ENCODE measurements around the gene EHD4.

The EHD4 gene

GRCh38 chr15:41930221-41930866 lies 42.0 kb downstream of the EHD4 start:
- peaks cover 16% of the 10 kb centered on the region for H3K4me1 ChIP-seq (ENCODE audit: insufficient read depth, low read length)
- TF ChIP-seq CTCF (IDR thresholded peaks at IDR 0.05; ENCODE audit: borderline replicate concordance, extremely low read depth, low read length, poor library complexity, severe bottlenecking) (no peak), EZH2 (IDR thresholded peaks at IDR 0.05; ENCODE audit: borderline replicate concordance, low read depth, low read length, severe bottlenecking) (no peak)
- no peaks in the 10 kb centered on the region for H3K79me2 ChIP-seq (ENCODE audit: insufficient read depth, low read length)
- no peaks in the 10 kb centered on the region for H4K20me1 ChIP-seq (ENCODE audit: insufficient read depth, low read length)
- H3K9me3 ChIP-seq (ENCODE audit: insufficient read depth, low read length, severe bottlenecking), result no peaks in the 10 kb centered on the region
- H3K9ac ChIP-seq (ENCODE audit: low read depth, low read length), result no peak overlapping the region
- no peak overlapping the region for H3K27ac ChIP-seq (ENCODE audit: low read length)
- H3K4me3 ChIP-seq (ENCODE audit: low read depth in 1 of 2, low read length in 2 of 2), result no peak overlapping the region
- ATAC-seq (ENCODE audit: insufficient read depth, low read depth) (no peak), DNase-seq (no peak)
- H3K4me2 ChIP-seq (ENCODE audit: insufficient read depth, low read length), result no peak overlapping the region
- no peak overlapping the region for H2AFZ ChIP-seq (ENCODE audit: low read depth, low read length)
- no peaks in the 10 kb centered on the region for H3K27me3 ChIP-seq (ENCODE audit: insufficient read depth, low read length, poor library complexity)
- no peaks in the 10 kb centered on the region for H3K36me3 ChIP-seq (ENCODE audit: insufficient read depth, low read length)

- no peak overlapping the region for H3K4me3 ChIP-seq (ENCODE audit: low read depth in 1 of 2, low read length in 2 of 2)
- ATAC-seq (ENCODE audit: insufficient read depth, low read depth) (no peak), DNase-seq (no peak)
- peaks cover 2% of the 10 kb centered on the region; the same call in 1 of the 2 replicates for H3K4me1 ChIP-seq (ENCODE audit: insufficient read depth, low read length)
- H2AFZ ChIP-seq (ENCODE audit: low read depth, low read length), result no peak overlapping the region
- H3K79me2 ChIP-seq (ENCODE audit: insufficient read depth, low read length), result no peaks in the 10 kb centered on the region
- no peak overlapping the region for H3K4me2 ChIP-seq (ENCODE audit: insufficient read depth, low read length)
- H4K20me1 ChIP-seq (ENCODE audit: insufficient read depth, low read length), result no peaks in the 10 kb centered on the region
- no peaks in the 10 kb centered on the region for H3K36me3 ChIP-seq (ENCODE audit: insufficient read depth, low read length)
- H3K9ac ChIP-seq (ENCODE audit: low read depth, low read length), result no peak overlapping the region
- H3K27ac ChIP-seq (ENCODE audit: low read length), result no peak overlapping the region
- H3K9me3 ChIP-seq (ENCODE audit: insufficient read depth, low read length, severe bottlenecking), result no peaks in the 10 kb centered on the region
- TF ChIP-seq EZH2 (IDR thresholded peaks at IDR 0.05; ENCODE audit: borderline replicate concordance, low read depth, low read length, severe bottlenecking) (no peak), CTCF (IDR thresholded peaks at IDR 0.05; ENCODE audit: borderline replicate concordance, extremely low read depth, low read length, poor library complexity, severe bottlenecking) (no peak)
- no peaks in the 10 kb centered on the region for H3K27me3 ChIP-seq (ENCODE audit: insufficient read depth, low read length, poor library complexity)
Measured at GRCh38 chr15:41928637-41929620, 43.4 kb downstream of the EHD4 start.

GRCh38 chr15:41928100-41928499 lies 44.3 kb downstream of the EHD4 start:
- Histone ChIP-seq H3K9me3 (ENCODE audit: insufficient read depth, low read length, severe bottlenecking) (no peaks in the 10 kb centered on the region), H4K20me1 (ENCODE audit: insufficient read depth, low read length) (no peaks in the 10 kb centered on the region), H3K4me2 (ENCODE audit: insufficient read depth, low read length) (no peak overlapping the region), H3K36me3 (ENCODE audit: insufficient read depth, low read length) (no peaks in the 10 kb centered on the region), H3K27ac (ENCODE audit: low read length) (no peak overlapping the region), H3K4me3 (ENCODE audit: low read depth in 1 of 2, low read length in 2 of 2) (no peak overlapping the region), H3K79me2 (ENCODE audit: insufficient read depth, low read length) (no peaks in the 10 kb centered on the region), H3K4me1 (ENCODE audit: insufficient read depth, low read length) (no peaks in the 10 kb centered on the region), H3K9ac (ENCODE audit: low read depth, low read length) (no peak overlapping the region), H2AFZ (ENCODE audit: low read depth, low read length) (no peak overlapping the region), H3K27me3 (ENCODE audit: insufficient read depth, low read length, poor library complexity) (no peaks in the 10 kb centered on the region)
- ATAC-seq (ENCODE audit: insufficient read depth, low read depth) (no peak), DNase-seq (no peak)
- TF ChIP-seq CTCF (IDR thresholded peaks at IDR 0.05; ENCODE audit: borderline replicate concordance, extremely low read depth, low read length, poor library complexity, severe bottlenecking) (no peak), EZH2 (IDR thresholded peaks at IDR 0.05; ENCODE audit: borderline replicate concordance, low read depth, low read length, severe bottlenecking) (no peak)

Measured in DND-41 (cell line).